NCI-H1930 (cell line): ENCODE results near the gene PCGF3.
A peak's percentile ranks its signal among the peaks of the same experiment; 100 is the strongest.

Experiments
- DNase-seq, 2 experiments: peaks; one replicate each; lab custom pipeline; 2025; lab: John Stamatoyannopoulos, UW

The PCGF3 gene, protein sequence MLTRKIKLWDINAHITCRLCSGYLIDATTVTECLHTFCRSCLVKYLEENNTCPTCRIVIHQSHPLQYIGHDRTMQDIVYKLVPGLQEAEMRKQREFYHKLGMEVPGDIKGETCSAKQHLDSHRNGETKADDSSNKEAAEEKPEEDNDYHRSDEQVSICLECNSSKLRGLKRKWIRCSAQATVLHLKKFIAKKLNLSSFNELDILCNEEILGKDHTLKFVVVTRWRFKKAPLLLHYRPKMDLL

DNA sequence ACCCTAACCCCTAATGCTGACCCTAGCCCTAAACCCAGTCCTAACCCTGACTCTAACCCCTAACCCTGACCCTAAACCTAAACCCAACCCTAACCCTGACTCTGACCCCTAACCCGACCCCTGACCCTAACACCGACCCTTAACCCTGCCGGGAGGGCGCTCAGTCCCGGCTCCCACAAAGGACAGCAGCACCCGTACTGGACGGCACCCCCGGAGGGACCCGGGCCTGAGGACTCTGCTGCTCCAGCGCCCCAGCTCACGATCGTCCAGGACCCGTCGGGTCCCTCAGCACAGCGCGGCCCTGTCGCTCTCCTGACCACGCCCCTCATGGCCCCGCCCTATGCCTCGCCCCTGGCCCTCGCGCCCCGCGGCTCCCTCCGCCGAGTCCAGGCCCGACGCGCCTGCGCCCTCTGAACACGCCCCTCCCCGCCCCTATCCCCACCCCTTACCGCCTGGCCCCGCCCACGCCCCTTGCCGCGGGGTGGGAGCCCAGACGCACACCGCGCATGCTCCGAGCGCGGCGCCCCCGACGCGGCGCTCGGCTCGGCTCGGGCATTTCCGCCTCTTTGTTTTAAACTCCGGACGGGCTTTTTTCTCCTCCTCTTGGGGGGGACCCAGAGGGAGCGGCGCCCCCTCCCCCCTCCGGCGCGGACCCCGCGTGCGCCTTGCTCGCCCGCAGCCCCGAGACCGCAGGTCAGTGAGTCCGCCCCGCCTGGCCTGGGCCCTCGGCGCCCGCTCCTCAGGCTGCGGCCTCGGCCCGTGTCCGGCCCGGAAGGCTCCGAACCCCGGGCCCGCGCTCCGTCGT lies at the start of gene PCGF3:
PCGF3 (plus strand) TSS at position 555 of the 805 bp plus-strand sequence. CDS start 27,849 bp downstream, outside the sequence.
- DNase-seq: peak; percentile 88 to 91

GRCh38 chr4:656436-657337 lies 48.9 kb upstream of the PCGF3 start:
- no peak for DNase-seq

DNA sequence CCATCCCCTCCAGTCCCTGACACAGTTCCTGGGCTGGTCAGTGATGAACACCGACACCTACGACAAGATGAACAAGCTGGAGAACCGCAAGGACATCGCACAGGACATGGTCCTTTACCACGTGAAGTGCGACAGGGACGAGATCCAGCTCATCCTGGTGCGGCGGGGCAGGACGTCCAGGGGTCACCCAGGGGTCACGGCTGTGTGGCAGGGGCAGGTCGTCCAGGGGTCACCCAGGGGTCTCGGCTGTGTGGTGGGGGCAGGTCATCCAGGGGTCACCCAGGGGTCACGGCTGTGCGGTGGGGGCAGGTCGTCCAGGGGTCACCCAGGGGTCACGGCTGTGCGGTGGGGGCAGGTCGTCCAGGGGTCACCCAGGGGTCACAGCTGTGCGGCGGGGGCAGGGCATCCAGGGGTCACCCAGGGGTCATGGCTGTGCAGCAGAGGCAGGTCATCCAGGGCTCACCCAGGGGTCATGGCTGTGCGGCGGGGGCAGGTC lies 48.2 kb upstream of the PCGF3 start:
- no peak for DNase-seq

DNA sequence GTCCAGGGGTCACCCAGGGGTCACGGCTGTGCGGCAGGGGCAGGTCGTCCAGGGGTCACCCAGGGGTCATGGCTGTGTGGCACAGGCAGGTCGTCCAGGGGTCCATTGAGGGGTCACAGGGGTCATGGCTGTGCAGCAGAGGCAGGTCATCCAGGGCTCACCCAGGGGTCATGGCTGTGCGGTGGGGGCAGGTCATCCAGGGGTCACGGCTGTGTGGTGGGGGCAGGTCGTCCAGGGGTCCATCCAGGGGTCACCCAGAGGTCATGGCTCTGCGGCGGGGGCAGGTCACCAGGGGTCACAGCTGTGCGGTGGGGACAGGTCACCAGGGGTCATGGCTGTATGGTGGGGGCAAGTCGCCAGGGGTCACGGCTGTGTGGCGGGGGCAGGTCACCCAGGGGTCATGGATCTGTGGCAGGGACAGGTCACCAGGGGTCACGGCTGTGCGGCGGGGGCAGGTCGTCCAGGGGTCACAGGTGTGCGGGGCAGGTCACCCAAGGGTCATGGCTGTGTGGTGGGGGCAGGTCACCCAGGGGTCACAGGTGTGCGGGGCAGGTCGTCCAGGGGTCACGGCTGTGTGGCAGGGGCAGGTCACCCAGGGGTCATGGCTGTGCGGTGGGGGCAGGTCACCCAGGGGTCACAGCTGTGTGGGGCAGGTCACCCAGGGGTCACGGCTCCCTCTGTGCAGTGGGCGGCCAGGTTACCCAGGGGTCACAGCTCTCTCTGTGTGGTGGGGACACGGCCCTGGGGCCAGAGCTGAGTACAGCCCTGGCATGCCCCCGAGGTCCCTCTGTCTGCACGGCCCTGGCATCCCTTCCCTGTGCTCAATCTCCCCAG lies 47.6 kb upstream of the PCGF3 start:
- no peak for DNase-seq

DNA sequence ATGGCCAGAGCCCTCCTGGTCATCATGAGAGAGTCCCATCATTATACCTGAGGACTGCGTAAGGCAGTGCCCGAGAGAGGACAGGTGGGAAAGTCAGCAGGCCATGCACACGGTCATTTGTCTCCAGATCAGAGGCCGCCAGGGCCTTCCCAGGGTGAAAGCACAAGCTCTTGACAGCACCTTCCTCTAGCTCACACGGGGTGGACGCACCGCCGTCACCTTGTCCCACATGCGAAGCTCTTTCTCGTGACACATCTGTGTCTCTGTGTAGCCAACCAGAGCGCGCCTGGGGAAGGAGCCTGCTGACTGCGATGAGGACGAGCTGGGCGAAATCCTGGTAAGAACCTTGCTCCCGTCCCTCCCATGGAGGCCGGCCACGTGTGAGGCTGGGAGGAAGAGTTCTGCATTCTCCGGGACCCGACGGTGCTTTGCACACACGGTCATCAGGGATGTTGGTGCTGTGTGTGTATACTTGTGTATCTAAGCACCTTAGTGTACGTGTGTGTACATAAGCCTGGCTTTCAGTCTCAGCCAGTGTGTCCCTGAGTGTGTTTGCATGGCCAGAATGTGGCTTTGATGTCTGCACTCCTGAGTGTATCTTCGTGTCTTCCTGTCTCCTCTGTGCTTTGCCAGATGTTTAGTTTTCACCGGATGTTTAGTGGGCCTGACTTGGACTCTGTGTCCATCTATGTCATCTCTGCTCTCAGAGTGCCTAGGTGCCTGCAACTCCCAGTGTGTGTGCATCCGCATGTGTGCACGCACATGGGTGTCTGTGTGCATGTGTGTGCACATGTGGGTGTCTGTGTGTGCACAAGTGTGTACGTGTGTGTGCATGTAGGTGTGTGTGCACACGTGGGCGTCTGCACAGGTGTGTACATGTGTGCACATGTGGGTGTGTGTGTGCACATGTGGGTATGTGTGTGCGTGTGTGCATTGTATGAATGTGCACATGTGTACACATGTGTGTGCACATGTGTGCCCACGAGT lies 46.7 kb upstream of the PCGF3 start:
- DNase-seq: no peak

GRCh38 chr4:659851-660250 lies 45.8 kb upstream of the PCGF3 start:
- no peak for DNase-seq

DNA sequence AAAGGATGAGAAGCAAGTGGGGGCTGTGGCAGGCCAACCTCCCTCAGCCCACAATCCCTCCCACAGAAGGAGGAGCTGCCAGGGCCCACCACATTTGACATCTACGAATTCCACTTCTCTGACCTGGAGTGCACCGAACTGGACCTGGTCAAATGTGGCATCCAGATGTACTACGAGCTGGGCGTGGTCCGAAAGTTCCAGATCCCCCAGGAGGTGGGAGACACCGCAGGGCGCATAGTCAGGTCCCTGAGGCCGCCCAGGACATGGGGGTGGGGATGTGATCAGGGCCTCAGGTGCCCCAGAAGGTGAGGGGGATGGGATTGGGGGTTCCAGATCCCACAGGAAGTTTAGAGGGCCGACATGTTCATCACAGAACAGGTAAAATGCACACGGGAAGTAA lies 45.2 kb upstream of the PCGF3 start:
- no peak for DNase-seq

DNA sequence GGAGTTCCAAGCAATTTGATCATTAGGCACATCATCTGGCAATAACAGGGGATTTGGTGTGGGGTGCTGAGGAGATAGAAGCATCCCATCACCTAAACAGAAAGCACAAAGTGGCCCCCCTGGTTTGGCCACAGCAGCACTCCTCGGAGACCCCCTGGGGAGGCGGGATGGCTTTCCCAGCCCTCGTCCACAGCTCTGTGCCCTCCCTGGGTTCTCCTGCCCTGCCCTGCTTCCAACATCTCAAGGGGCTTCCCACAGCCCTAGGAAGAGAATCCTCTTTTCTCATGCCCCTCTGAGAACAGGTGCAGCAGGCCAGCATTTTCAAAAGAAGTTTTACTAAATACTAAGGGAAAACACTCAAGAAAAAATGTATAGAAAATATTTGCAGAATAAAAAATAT lies 44.4 kb upstream of the PCGF3 start:
- no peak for DNase-seq

DNA sequence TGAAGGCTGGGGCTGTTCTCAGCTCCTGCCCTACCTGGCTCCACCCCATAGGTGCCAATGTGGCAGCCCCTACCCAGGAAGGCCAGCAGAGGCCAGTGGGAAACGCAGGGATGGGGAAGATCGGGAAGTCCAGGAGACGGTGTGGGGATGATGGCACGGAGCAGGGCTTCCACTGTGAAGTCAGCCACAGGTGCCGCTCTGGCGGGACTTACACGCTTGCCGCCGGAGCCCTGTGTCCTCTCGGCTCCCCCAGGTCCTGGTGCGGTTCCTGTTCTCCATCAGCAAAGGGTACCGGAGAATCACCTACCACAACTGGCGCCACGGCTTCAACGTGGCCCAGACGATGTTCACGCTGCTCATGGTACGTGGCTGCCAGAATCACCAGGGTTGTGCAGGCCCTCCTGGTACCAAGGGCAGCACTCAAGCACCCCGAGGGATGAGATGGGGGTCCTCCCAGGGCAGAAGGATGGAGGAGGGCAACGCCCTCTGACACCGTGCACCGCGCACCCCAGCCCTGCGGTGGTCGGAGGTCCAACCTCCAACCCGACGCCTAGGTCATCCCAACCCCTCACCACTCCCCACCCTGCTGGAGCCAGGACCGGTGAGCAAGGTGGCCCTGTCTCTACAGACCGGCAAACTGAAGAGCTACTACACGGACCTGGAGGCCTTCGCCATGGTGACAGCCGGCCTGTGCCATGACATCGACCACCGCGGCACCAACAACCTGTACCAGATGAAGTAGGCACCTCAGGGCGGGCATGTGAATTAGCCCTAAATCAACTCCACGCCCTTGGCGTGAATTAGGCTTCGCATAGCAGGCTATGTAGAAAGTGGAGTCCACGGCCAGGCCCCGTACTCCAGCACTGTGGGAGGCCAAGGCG lies 43.5 kb upstream of the PCGF3 start:
- no peak for DNase-seq

GRCh38 chr4:663046-663437 lies 42.6 kb upstream of the PCGF3 start:
- DNase-seq: no peak

GRCh38 chr4:663438-664428 lies 41.9 kb upstream of the PCGF3 start:
- peak; percentile 43 to 65 for DNase-seq

DNA sequence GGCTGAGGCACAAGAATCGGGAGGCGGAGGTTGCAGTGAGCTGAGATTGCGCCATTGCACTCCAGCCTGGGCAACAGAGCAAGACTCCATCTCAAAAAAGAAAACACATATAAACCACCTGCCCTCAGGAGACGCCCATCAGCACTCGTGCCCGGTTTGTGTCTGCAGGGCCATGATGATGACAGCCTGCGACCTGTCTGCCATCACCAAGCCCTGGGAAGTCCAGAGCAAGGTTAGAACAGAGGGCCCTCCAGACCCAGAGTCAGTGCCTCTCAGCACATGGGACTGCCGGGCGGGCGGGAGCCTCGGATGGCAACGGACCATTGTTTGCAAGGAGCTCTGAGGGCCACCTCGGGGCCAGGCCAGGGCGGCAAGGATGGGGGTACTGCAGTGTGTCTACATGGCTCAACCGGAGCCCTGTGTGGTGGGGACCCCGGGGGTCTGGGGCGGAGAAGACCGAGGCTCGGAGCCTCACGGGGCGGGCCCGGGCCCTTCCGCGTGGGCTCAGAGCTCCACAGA lies 40.9 kb upstream of the PCGF3 start:
- DNase-seq: no peak

DNA sequence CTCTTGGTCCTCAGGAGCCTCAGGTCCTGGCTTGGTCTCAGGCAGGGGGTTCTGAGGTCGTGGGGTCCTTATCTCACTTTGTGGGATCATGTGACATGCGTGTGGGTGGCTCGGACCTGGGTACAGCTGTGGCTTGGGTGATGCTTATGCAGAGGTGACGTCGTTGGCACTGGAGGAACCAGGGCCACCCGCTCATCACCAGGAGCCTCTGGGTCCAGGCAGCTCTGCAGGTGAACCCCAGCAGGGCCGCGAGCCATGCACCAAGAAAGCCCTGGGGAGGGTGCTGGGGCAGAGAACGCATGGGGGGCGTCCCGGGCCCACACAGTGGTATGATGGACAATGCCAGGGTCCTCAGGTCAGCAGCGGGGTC lies 40.3 kb upstream of the PCGF3 start:
- DNase-seq: no peak

DNA sequence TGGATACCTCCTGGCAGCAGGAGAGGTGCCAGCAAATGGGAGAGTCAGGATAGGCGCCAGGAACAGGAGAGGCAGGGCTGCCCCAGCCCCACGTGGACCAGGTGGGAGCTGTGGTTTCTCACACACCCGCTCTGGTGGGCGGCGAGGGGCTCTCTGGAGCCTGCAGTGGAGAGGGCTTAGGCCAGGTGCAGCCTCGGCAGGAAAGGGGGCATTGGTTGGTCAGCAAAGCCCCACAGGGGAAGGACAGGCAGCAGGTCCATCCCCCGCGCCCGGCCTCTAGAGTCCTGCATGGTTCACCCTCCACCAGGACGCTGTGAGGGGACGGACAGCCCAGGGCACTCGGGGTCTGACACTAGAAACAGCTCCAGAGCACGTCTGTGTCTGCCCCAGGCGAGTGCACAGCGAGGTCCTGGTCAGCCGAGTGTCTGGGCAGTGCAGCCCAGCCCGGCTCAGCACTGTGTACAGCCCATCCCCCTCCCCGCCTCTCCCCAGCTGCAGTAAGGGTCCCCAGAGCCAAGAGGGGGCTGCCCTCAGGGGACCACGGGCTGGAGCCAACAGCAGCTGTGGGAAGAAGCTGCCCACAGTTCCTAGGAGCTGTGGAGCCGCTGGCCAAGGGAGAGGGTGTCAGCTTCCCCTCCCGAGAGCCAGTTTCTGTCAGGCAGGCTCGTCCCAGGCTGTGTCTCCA lies 39.7 kb upstream of the PCGF3 start:
- no peak for DNase-seq

DNA sequence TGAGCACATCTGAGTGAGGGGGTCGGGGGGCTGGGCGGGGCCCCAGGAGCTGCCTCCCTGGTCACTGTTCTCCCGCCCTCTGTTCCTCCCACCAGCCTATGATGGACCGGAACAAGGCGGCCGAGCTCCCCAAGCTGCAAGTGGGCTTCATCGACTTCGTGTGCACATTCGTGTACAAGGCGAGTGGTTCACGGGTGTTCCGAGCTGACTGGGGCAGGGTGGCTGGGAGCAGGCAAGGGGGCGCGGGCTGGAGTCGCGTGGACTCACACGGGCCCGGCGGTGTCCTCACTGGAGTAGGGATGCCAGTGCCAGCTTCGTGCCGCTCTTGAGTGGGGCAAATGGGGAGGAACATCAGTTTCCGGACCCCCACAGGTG lies 39.2 kb upstream of the PCGF3 start:
- no peak for DNase-seq

DNA sequence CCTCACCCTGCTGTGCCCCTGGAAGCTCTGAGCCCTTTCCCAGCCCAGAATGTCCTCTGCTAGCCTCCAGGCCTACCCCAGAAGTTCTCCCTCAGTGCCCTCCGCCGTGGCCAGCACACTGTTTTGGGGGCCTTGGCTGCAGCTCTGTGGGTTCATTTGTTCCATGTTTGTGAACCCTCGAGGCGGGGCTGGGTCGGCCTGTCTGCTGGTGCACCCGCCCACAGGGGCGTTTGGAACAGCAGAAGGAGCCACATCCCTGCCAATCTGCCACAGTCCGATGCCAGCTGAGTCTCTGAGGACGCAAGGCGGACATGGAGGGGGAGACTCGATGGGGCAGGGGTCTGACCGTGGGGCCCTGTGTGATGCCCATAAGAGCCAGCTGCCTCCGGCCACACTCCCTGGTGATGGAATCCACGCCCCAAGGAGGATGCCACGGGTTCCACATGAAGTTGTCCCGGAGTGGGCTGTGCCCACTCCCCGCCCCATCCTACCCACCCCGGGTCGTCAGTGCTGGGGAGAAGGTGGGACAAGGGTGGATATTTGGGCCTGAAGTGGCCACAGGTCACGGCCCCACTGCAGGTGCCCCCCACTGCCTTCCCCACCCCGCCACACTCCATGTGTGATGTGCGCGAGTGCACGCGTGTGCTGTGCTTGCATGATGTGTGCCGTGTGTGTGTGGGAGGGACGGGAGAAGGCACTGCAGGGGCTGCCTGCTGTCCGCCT lies 38.6 kb upstream of the PCGF3 start:
- no peak for DNase-seq

GRCh38 chr4:667545-667925 lies 38.1 kb upstream of the PCGF3 start:
- DNase-seq: no peak
